Activated T-helper 9 cell treated with anti-CD3 and anti-CD28 coated beads, Interleukin-2, amount 50 U/mL, for 16 hours (primary cell): Measurements from ENCODE around the gene NKAIN4.

Source experiments
- DNase-seq: peaks from one replicate; pipeline ENCODE4 v3.0.0-alpha.2; 2020; ENCODE audit warnings: low read depth

NKAIN4 gene

GRCh38 chr20:63219447-63219821 lies 34.8 kb downstream of the NKAIN4 start:
- no peak for DNase-seq

- DNase-seq: no peak
Observed at GRCh38 chr20:63218701-63219446, 35.4 kb downstream of the NKAIN4 start.

GRCh38 chr20:63217706-63218105 lies 36.6 kb downstream of the NKAIN4 start:
- no peak for DNase-seq

GRCh38 chr20:63216849-63217471 lies 37.3 kb downstream of the NKAIN4 start:
- DNase-seq: no peak

GRCh38 chr20:63216041-63216848 lies 38.0 kb downstream of the NKAIN4 start, which contains the start of gene YTHDF1:
YTHDF1 (minus strand) TSS chr20:63216131; CDS start chr20:63215892, 239 bp downstream.
- DNase-seq: peak; percentile 92

GRCh38 chr20:63215101-63216040 lies 38.9 kb downstream of the NKAIN4 start:
- no peak for DNase-seq

GRCh38 chr20:63214514-63214913 lies 39.7 kb downstream of the NKAIN4 start:
- no peak for DNase-seq

GRCh38 chr20:63212792-63213191 lies 41.5 kb downstream of the NKAIN4 start:
- no peak for DNase-seq

- no peak for DNase-seq
Observed at GRCh38 chr20:63212393-63212730, 41.9 kb downstream of the NKAIN4 start.

GRCh38 chr20:63210011-63210605 lies 44.2 kb downstream of the NKAIN4 start:
- DNase-seq: no peak

- DNase-seq: no peak
Observed at GRCh38 chr20:63208346-63208909, 45.8 kb downstream of the NKAIN4 start.

GRCh38 chr20:63206878-63207277 lies 47.4 kb downstream of the NKAIN4 start:
- DNase-seq: no peak

GRCh38 chr20:63205896-63206295 lies 48.4 kb downstream of the NKAIN4 start:
- DNase-seq: no peak

- DNase-seq: no peak
Observed at GRCh38 chr20:63204362-63204761, 49.9 kb downstream of the NKAIN4 start.

GRCh38 chr20:63202811-63203526 lies 51.3 kb downstream of the NKAIN4 start:
- no peak for DNase-seq

GRCh38 chr20:63202021-63202420 lies 52.2 kb downstream of the NKAIN4 start:
- no peak for DNase-seq

GRCh38 chr20:63198606-63199005 lies 55.7 kb downstream of the NKAIN4 start:
- no peak for DNase-seq

GRCh38 chr20:63196768-63197470 lies 57.3 kb downstream of the NKAIN4 start:
- no peak for DNase-seq

- no peak for DNase-seq
Observed at GRCh38 chr20:63194797-63195173, 59.5 kb downstream of the NKAIN4 start.
